Endodermal cell (in vitro differentiated cells): ENCODE measurements around the gene TRIO. TPM values are rescaled to one million over a fixed set of nuclear protein-coding genes. Genes with fewer than 3 reads are reported as not detected.
A peak's percentile ranks its signal among the peaks of the same experiment; 100 is the strongest.

ENCODE experiments used
- DNase-seq: peaks from one replicate; pipeline ENCODE4 v3.0.0-alpha.2; 2017
- H3K27ac ChIP-seq: 2 replicates; pipeline ENCODE4 v1.5.1; 2013; ENCODE audit warnings: mild to moderate bottlenecking, low read depth, low read length, moderate library complexity
- H3K27me3 ChIP-seq: 2 replicates; pipeline ENCODE4 v1.6.1; 2013; ENCODE audit warnings: mild to moderate bottlenecking, low read length, moderate library complexity; ENCODE audit not compliant: insufficient read depth, control insufficient read depth, poor library complexity, severe bottlenecking
- H3K36me3 ChIP-seq: 2 replicates; pipeline ENCODE4 v1.7.0; 2013; ENCODE audit warnings: mild to moderate bottlenecking, low read length, moderate library complexity; ENCODE audit not compliant: control insufficient read depth, insufficient read depth
- H3K4me1 ChIP-seq: one replicate; pipeline ENCODE4 v1.7.0; 2013; ENCODE audit warnings: low read length; ENCODE audit not compliant: control insufficient read depth, insufficient read depth
- H3K4me3 ChIP-seq: 2 replicates; pipeline ENCODE4 v1.5.1; 2013; ENCODE audit warnings: mild to moderate bottlenecking, low read length, moderate library complexity
- H3K9ac ChIP-seq: 2 replicates; pipeline ENCODE4 v1.6.1; 2013; ENCODE audit warnings: mild to moderate bottlenecking, low read length, moderate library complexity; ENCODE audit not compliant: poor library complexity, severe bottlenecking; ENCODE audit errors: extremely low read depth
- H3K9me3 ChIP-seq: 2 replicates; pipeline ENCODE4 v1.6.1; 2013; ENCODE audit warnings: mild to moderate bottlenecking, low read length, moderate library complexity; ENCODE audit not compliant: control insufficient read depth
- H3K27ac Mint-ChIP-seq: 2 replicates; pipeline ENCODE4 v1.8.0; 2020; ENCODE audit warnings: mixed read lengths
- H3K27me3 Mint-ChIP-seq: 2 replicates; pipeline ENCODE4 v1.8.0; 2021; ENCODE audit warnings: mild to moderate bottlenecking, mixed read lengths; ENCODE audit not compliant: insufficient read depth
- H3K36me3 Mint-ChIP-seq: 2 replicates; pipeline ENCODE4 v1.8.0; 2020; ENCODE audit warnings: low read depth, mixed read lengths
- H3K4me1 Mint-ChIP-seq: 2 replicates; pipeline ENCODE4 v1.8.0; 2020; ENCODE audit warnings: mixed read lengths
- H3K4me3 Mint-ChIP-seq: 2 replicates; pipeline ENCODE4 v1.8.0; 2020; ENCODE audit warnings: mild to moderate bottlenecking, moderate library complexity, mixed read lengths
- H3K9me3 Mint-ChIP-seq: 2 replicates; pipeline ENCODE4 v1.8.0; 2020; ENCODE audit warnings: mild to moderate bottlenecking, mixed read lengths
- CTCF ChIP-seq: fragments of 200-600 bp; sonication (generic); conservative IDR thresholded peaks from 2 replicates; pipeline ENCODE4 v1.5.0; 2021; ENCODE audit warnings: antibody characterized with exemption, mild to moderate bottlenecking
- WGBS, 2 experiments: methylation state at CpG; one replicate each; pipeline versions ENCODE4 v1.1.5 to v1.1.7; 2013; ENCODE audit warnings: missing lambda C conversion rate in 2 of 2, mixed read lengths in 1 of 2; ENCODE audit not compliant: insufficient coverage in 1 of 2, insufficient read length in 1 of 2; 5-methylcytosine and 5-hydroxymethylcytosine counted together
- total RNA-seq, 2 donors: library from RNA; stranded (reverse); fragmentation: NEBNext Ultra II Directional in 1 of 2; extraction: Animal tissue kit (Norgen Biotek cat#: 25700) in 1 of 2; gene quantifications; 2 replicates in 1 of 2; 3 replicates in 1 of 2; pipeline ENCODE4 v1.2.1, GENCODE V29; 2021

TRIO gene
- total RNA-seq, 2 donors from 2014 or later: 88.3 to 109 TPM

- Histone ChIP-seq H3K36me3 (peaks cover 48% of the 10 kb centered on the region), H3K9me3 (no peaks in the 10 kb centered on the region), H3K4me3 (no peak overlapping the region), H3K27ac (peak overlapping the region; percentile 75), H3K4me1 (no peaks in the 10 kb centered on the region), H3K9ac (no peak overlapping the region), H3K27me3 (no peaks in the 10 kb centered on the region)
- H3K4me3 Mint-ChIP-seq: no peak overlapping the region
- H3K27me3 Mint-ChIP-seq: no peaks in the 10 kb centered on the region
- H3K4me1 Mint-ChIP-seq: peaks cover 10% of the 10 kb centered on the region
- no peak overlapping the region for H3K27ac Mint-ChIP-seq
- DNase-seq: peak; percentile 62
- no peaks in the 10 kb centered on the region for H3K9me3 Mint-ChIP-seq
- TF ChIP-seq CTCF: no peak
- H3K36me3 Mint-ChIP-seq: peaks cover 44% of the 10 kb centered on the region
- WGBS, 2 experiments: 75 to 81% methylated on average over 2 to 4 of the region's 4 CpGs
Observed at GRCh38 chr5:14341571-14342230, 198.6 kb downstream of the TRIO start.

- no peaks in the 10 kb centered on the region for H3K9me3 Mint-ChIP-seq
- Histone ChIP-seq H3K27ac (peak overlapping the region; percentile 75), H3K9ac (no peak overlapping the region)
Observed at GRCh38 chr5:14342306-14342705, 199.2 kb downstream of the TRIO start.

GRCh38 chr5:14343376-14343775 is 200.2 kb downstream of the TRIO start:
- Histone ChIP-seq H3K27me3 (no peaks in the 10 kb centered on the region), H3K9me3 (no peaks in the 10 kb centered on the region), H3K4me1 (no peaks in the 10 kb centered on the region), H3K9ac (no peak overlapping the region), H3K4me3 (no peak overlapping the region), H3K36me3 (peaks cover 33% of the 10 kb centered on the region), H3K27ac (no peak overlapping the region)
- Mint-ChIP-seq H3K27me3 (no peaks in the 10 kb centered on the region), H3K4me1 (peaks cover 10% of the 10 kb centered on the region), H3K27ac (no peak overlapping the region), H3K9me3 (no peaks in the 10 kb centered on the region), H3K4me3 (no peak overlapping the region), H3K36me3 (peaks cover 32% of the 10 kb centered on the region)
- no peak for TF ChIP-seq CTCF
- 94 to 96% methylated on average over 4 of the region's 4 CpGs for WGBS, 2 experiments
- no peak for DNase-seq

More at GRCh38 chr5:14342306-14342705, 199.2 kb downstream of the TRIO start:
- Mint-ChIP-seq H3K4me1 (peaks cover 10% of the 10 kb centered on the region), H3K4me3 (no peak overlapping the region), H3K27me3 (no peaks in the 10 kb centered on the region), H3K27ac (no peak overlapping the region), H3K36me3 (peaks cover 41% of the 10 kb centered on the region)
- H3K9me3 ChIP-seq: no peaks in the 10 kb centered on the region
- peaks cover 42% of the 10 kb centered on the region for H3K36me3 ChIP-seq
- DNase-seq: no peak
- TF ChIP-seq CTCF: no peak
- H3K4me1 ChIP-seq: no peaks in the 10 kb centered on the region
- no peak overlapping the region for H3K4me3 ChIP-seq
- 93 to 94% methylated on average over 2 to 3 of the region's 3 CpGs for WGBS, 2 experiments
- no peaks in the 10 kb centered on the region for H3K27me3 ChIP-seq
